Endothelial cell of umbilical vein (primary cell): ENCODE results near the gene CEP57. TPM values are rescaled to one million over a fixed set of nuclear protein-coding genes. Genes with fewer than 3 reads are reported as not detected.

ENCODE experiments used
- BruUV-seq: library from RNA; stranded (reverse); fragments of 400-500 nt; replicated peaks from 2 replicates; lab custom pipeline; 2021; lab: Mats Ljungman, UMichigan
- CTCF ChIA-PET: fragments of 300-600, 350-600 bp; sonication (Branson Sonifier 250); formaldehyde crosslinking; loops from one replicate; lab custom pipeline; 2021; ENCODE audit warnings: antibody characterized with exemption, inconsistent platforms; lab: Charles Lee
- POLR2A ChIA-PET: fragments of 300-600, 350-600 bp; sonication (Branson Sonifier 250); formaldehyde crosslinking; loops from one replicate; lab custom pipeline; 2021; ENCODE audit warnings: antibody characterized with exemption, inconsistent platforms; lab: Charles Lee
- DNase-seq: peaks from one replicate; pipeline ENCODE4 v3.0.0-alpha.2; 2011; ENCODE audit warnings: low read depth, low spot score
- FAIRE-seq: peaks from 2 replicates; lab custom pipeline; 2011; peaks lifted over from hg19 to GRCh38; lab: Jason Lieb, UNC
- H2AFZ ChIP-seq: 2 replicates; pipeline ENCODE4 v1.6.0; 2012; ENCODE audit warnings: low read depth, low read length, control low read depth, inconsistent platforms
- H3K27ac ChIP-seq: 2 replicates; pipeline ENCODE4 v1.5.1; 2011; ENCODE audit warnings: low read depth, mild to moderate bottlenecking, control low read depth, low read length, moderate library complexity; ENCODE audit not compliant: insufficient read depth
- H3K27me3 ChIP-seq, 2 experiments: 2 replicates each; pipeline versions ENCODE4 v1.6.0 to v1.6.1; 2011; ENCODE audit warnings: low read length in 2 of 2, mixed read lengths in 1 of 2; ENCODE audit not compliant: control insufficient read depth in 2 of 2, insufficient read depth in 2 of 2
- H3K36me3 ChIP-seq, 2 experiments: 2 replicates in 1 of 2; 3 replicates in 1 of 2; pipeline ENCODE4 v1.5.1; 2011; ENCODE audit warnings: low read length in 2 of 2, mild to moderate bottlenecking in 1 of 2, moderate library complexity in 1 of 2; ENCODE audit not compliant: control insufficient read depth in 2 of 2, insufficient read depth in 2 of 2; ENCODE audit errors: extremely low read depth in 1 of 2
- H3K4me1 ChIP-seq: 3 replicates; pipeline ENCODE4 v1.5.1; 2011; ENCODE audit warnings: mild to moderate bottlenecking, low read length; ENCODE audit not compliant: control insufficient read depth, insufficient read depth; ENCODE audit errors: extremely low read depth
- H3K4me2 ChIP-seq: 2 replicates; pipeline ENCODE4 v1.6.1; 2011; ENCODE audit warnings: low read length, control low read depth, mixed read lengths; ENCODE audit not compliant: insufficient read depth
- H3K4me3 ChIP-seq, 3 experiments: fragments of 200-600 bp in 1 of 3; sonication (generic), shearing (Covaris generic) in 1 of 3; replicated peaks in 1 of 3; 2 replicates each; pipeline ENCODE4 v1.5.1; 2011 to 2016; ENCODE audit warnings: control low read depth in 3 of 3, low read length in 3 of 3, mild to moderate bottlenecking in 2 of 3, inconsistent platforms in 1 of 3, low read depth in 1 of 3, moderate library complexity in 1 of 3; ENCODE audit not compliant: insufficient read depth in 1 of 3
- H3K79me2 ChIP-seq: 2 replicates; pipeline ENCODE4 v1.6.0; 2012; ENCODE audit warnings: low read length, inconsistent platforms; ENCODE audit not compliant: control insufficient read depth, insufficient read depth
- H3K9ac ChIP-seq: replicated peaks from 2 replicates; pipeline ENCODE3; 2011; ENCODE audit warnings: low read length, control low read depth; ENCODE audit not compliant: insufficient read depth; ENCODE audit errors: extremely low read depth
- H3K9me1 ChIP-seq: replicated peaks from 3 replicates; pipeline ENCODE4 v1.6.0; 2011; ENCODE audit warnings: mild to moderate bottlenecking, low read length; ENCODE audit not compliant: control insufficient read depth, insufficient read depth; ENCODE audit errors: extremely low read depth
- H3K9me3 ChIP-seq: replicated peaks from 2 replicates; pipeline ENCODE4 v1.5.1; 2012; ENCODE audit warnings: low read length, inconsistent platforms; ENCODE audit not compliant: control insufficient read depth, insufficient read depth
- H4K20me1 ChIP-seq: replicated peaks from 2 replicates; pipeline ENCODE3; 2011; ENCODE audit warnings: mild to moderate bottlenecking, low read length; ENCODE audit not compliant: control insufficient read depth, insufficient read depth; ENCODE audit errors: extremely low read depth
- EZH2 ChIP-seq: IDR thresholded peaks from 2 replicates; pipeline ENCODE4 v1.6.1; 2012; ENCODE audit warnings: borderline replicate concordance, low read depth, mild to moderate bottlenecking, moderate library complexity, low read length, inconsistent platforms; ENCODE audit not compliant: severe bottlenecking
- FOS ChIP-seq: IDR thresholded peaks from 2 replicates; pipeline ENCODE4 v1.6.1; 2011; ENCODE audit warnings: mild to moderate bottlenecking, low read length, moderate library complexity, borderline replicate concordance; ENCODE audit not compliant: insufficient read depth
- GATA2 ChIP-seq: IDR thresholded peaks from 2 replicates; pipeline ENCODE4 v1.7.0; 2011; ENCODE audit warnings: low read depth, mild to moderate bottlenecking, moderate library complexity, mixed read lengths, low read length; ENCODE audit not compliant: insufficient read length, insufficient read depth
- JUN ChIP-seq: IDR thresholded peaks from 2 replicates; pipeline ENCODE4 v1.6.1; 2011; ENCODE audit warnings: borderline replicate concordance, low read depth; ENCODE audit not compliant: insufficient read length, insufficient read depth
- MYC ChIP-seq: IDR thresholded peaks from one replicate; pipeline ENCODE4 v1.6.1; 2011; ENCODE audit warnings: mild to moderate bottlenecking, low read depth, low read length
- POLR2A ChIP-seq: IDR thresholded peaks from 2 replicates; pipeline ENCODE4 v1.6.1; 2012; ENCODE audit warnings: low read depth, mild to moderate bottlenecking, control low read depth, low read length
- POLR2AphosphoS5 ChIP-seq: IDR thresholded peaks from 2 replicates; pipeline ENCODE4 v1.6.1; 2012; ENCODE audit warnings: low read depth, mild to moderate bottlenecking, control low read depth, low read length, moderate library complexity; ENCODE audit not compliant: insufficient read depth
- dilution Hi-C: fragments of 300-500 bp; cut with MboI; formaldehyde crosslinking; loops from one replicate; pipeline ENCODE4 v1.15.0; 2019; ENCODE audit warnings: low sequenced_read_pairs; ENCODE audit not compliant: extremely low pct_ligation_motif_present
- intact Hi-C: fragments of 100-400 bp; cut with micrococcal nuclease; formaldehyde crosslinking; loops from one replicate; pipeline ENCODE4 v1.10.0; 2022
- polyA plus RNA-seq, 4 experiments: library from polyadenylated mRNA; depleted of rRNA in 3 of 4; stranded (reverse) in 3 of 4; unstranded in 1 of 4; fragments of >200 nt; gene quantifications; 2 replicates each; pipeline versions ENCODE4 v1.2.1 to v1.2.3, GENCODE V29; 2011 to 2012; ENCODE audit warnings: missing spikeins in 1 of 4
- total RNA-seq: library from RNA; stranded (reverse); gene quantifications from 2 replicates; pipeline ENCODE4 v1.2.3, GENCODE V29; 2021
- TF ChIP-seq, protein P1 (sequence below): IDR thresholded peaks from 2 replicates; pipeline ENCODE4 v1.6.1; 2011; ENCODE audit not compliant: insufficient read depth, insufficient read length
- TF ChIP-seq, protein P2 (sequence below), 2 donors: IDR thresholded peaks; 1 replicate in 1 of 2; 2 replicates in 1 of 2; pipeline ENCODE4 v1.5.1; 2011; ENCODE audit warnings: low read length in 2 of 2, mild to moderate bottlenecking in 2 of 2, moderate library complexity in 2 of 2, control low read depth in 1 of 2, inconsistent platforms in 1 of 2, low read depth in 1 of 2; ENCODE audit not compliant: insufficient read depth in 1 of 2; ENCODE audit errors: extremely low read depth in 1 of 2

Gene CEP57
- total and polyA plus RNA-seq, 2 donors (not counting 3 experiments of a cell fraction or from before 2014, with no cell fraction given): 16.0 to 35.2 TPM

DNA sequence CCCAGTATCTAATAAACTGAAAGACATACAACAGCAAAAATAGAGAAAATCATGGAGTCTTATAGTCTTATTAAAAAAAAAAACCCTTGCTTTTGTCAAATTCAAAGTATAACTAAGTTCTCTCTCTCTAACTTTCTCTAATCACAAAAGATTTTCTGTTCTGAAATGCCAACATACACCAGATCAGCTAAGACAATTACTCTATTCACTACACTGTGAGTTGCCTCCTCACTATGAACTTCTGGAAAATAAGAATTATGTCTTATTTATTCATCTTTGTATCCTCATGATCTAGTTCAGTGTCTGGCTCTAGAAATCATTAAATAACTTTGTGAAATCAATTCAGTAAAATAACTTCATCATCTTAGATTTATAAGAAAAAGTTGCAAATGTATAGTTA lies 13.4 kb upstream of the CEP57 start:
- BruUV-seq: no TSS peak
- dilution Hi-C loops (no loop called here), intact Hi-C loops (no loop called here)
- H3K4me2 ChIP-seq: no peak overlapping the region
- POLR2A ChIA-PET: no interaction called here
- no peaks in the 10 kb centered on the region for H3K4me1 ChIP-seq
- no peaks in the 10 kb centered on the region for H4K20me1 ChIP-seq
- H3K9me3 ChIP-seq: no peaks in the 10 kb centered on the region
- H3K4me3 ChIP-seq: no peak overlapping the region
- H3K27me3 ChIP-seq: no peaks in the 10 kb centered on the region
- TF ChIP-seq FOS: no peak
- TF ChIP-seq EZH2: no peak
- TF ChIP-seq, protein P1, sequence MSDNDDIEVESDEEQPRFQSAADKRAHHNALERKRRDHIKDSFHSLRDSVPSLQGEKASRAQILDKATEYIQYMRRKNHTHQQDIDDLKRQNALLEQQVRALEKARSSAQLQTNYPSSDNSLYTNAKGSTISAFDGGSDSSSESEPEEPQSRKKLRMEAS: no peak
- no peak for TF ChIP-seq MYC
- TF ChIP-seq POLR2AphosphoS5: no peak
- no peak for TF ChIP-seq JUN
- TF ChIP-seq POLR2A: no peak
- TF ChIP-seq GATA2: no peak
- TF ChIP-seq, protein P2, sequence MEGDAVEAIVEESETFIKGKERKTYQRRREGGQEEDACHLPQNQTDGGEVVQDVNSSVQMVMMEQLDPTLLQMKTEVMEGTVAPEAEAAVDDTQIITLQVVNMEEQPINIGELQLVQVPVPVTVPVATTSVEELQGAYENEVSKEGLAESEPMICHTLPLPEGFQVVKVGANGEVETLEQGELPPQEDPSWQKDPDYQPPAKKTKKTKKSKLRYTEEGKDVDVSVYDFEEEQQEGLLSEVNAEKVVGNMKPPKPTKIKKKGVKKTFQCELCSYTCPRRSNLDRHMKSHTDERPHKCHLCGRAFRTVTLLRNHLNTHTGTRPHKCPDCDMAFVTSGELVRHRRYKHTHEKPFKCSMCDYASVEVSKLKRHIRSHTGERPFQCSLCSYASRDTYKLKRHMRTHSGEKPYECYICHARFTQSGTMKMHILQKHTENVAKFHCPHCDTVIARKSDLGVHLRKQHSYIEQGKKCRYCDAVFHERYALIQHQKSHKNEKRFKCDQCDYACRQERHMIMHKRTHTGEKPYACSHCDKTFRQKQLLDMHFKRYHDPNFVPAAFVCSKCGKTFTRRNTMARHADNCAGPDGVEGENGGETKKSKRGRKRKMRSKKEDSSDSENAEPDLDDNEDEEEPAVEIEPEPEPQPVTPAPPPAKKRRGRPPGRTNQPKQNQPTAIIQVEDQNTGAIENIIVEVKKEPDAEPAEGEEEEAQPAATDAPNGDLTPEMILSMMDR (IDR thresholded peaks at IDR 0.05; ENCODE audit: extremely low read depth in 1 of 2, insufficient read depth in 1 of 2, low read depth in 1 of 2, low read length in 2 of 2): no peak
- FAIRE-seq: no peak
- H3K9ac ChIP-seq: no peak overlapping the region
- H3K9me1 ChIP-seq: no peaks in the 10 kb centered on the region
- H3K79me2 ChIP-seq: no peaks in the 10 kb centered on the region
- DNase-seq: no peak
- H3K27ac ChIP-seq: no peak overlapping the region
- H3K36me3 ChIP-seq: peaks cover 6 to 46% of the 10 kb centered on the region in 2 experiments
- CTCF ChIA-PET: interaction anchor here (1.2 kb wide), 1 partner anchor 13 kb away, joined by 3 read pairs; the partner anchor contains the start of genes CEP57 and FAM76B
- no peak overlapping the region for H2AFZ ChIP-seq
